HEK293T (cell line): ENCODE measurements around the gene GALNT5.

Experiments used
- BHLHE40 ChIP-seq: fragments of 450-650 bp; IDR thresholded peaks from 2 replicates; pipeline ENCODE4 v1.6.1; 2016; ENCODE audit warnings: mild to moderate bottlenecking, moderate library complexity, borderline replicate concordance
- CTBP1 ChIP-seq: fragments of 450-650 bp; IDR thresholded peaks from 2 replicates; pipeline ENCODE4 v1.6.1; 2016; ENCODE audit warnings: borderline replicate concordance
- ELF4 ChIP-seq: fragments of 450-650 bp; IDR thresholded peaks from 2 replicates; pipeline ENCODE4 v1.6.1; 2017; ENCODE audit warnings: antibody characterized with exemption
- FOXA1 ChIP-seq: fragments of 450-650 bp; IDR thresholded peaks from 2 replicates; pipeline ENCODE4 v1.6.1; 2016; ENCODE audit warnings: mild to moderate bottlenecking
- FOXM1 ChIP-seq: fragments of 450-650 bp; IDR thresholded peaks from 2 replicates; pipeline ENCODE4 v1.6.1; 2017; ENCODE audit warnings: mild to moderate bottlenecking, borderline replicate concordance
- L3MBTL2 ChIP-seq: fragments of 450-650 bp; conservative IDR thresholded peaks from 2 replicates; pipeline ENCODE4 v1.6.1; 2016; ENCODE audit warnings: mild to moderate bottlenecking
- SP1 ChIP-seq: fragments of 450-650 bp; IDR thresholded peaks from 2 replicates; pipeline ENCODE4 v1.6.1; 2017
- TARDBP ChIP-seq: fragments of 450-650 bp; IDR thresholded peaks from 2 replicates; pipeline ENCODE4 v1.6.1; 2016

GRCh38 chr2:157245846-157246764 is 11.4 kb upstream of the GALNT5 start:
- TF ChIP-seq CTBP1 (no peak), FOXA1 (no peak), ELF4 (no peak), FOXM1 (no peak), SP1 (no peak), L3MBTL2 (no peak), BHLHE40 (no peak), TARDBP (no peak)
